ENCODE measurements around the gene ARHGAP8.

GRCh38 chr22:44759430-44760310 is 7.3 kb downstream of the ARHGAP8 start:
- TF ChIP-seq POLR2A (IDR thresholded peaks at IDR 0.05) (no peak), CTCF (IDR thresholded peaks at IDR 0.05) (no peak)

All from tibial nerve (tissue), 3 donors.